ENCODE results near the gene IFT122.

Gene IFT122

DNA sequence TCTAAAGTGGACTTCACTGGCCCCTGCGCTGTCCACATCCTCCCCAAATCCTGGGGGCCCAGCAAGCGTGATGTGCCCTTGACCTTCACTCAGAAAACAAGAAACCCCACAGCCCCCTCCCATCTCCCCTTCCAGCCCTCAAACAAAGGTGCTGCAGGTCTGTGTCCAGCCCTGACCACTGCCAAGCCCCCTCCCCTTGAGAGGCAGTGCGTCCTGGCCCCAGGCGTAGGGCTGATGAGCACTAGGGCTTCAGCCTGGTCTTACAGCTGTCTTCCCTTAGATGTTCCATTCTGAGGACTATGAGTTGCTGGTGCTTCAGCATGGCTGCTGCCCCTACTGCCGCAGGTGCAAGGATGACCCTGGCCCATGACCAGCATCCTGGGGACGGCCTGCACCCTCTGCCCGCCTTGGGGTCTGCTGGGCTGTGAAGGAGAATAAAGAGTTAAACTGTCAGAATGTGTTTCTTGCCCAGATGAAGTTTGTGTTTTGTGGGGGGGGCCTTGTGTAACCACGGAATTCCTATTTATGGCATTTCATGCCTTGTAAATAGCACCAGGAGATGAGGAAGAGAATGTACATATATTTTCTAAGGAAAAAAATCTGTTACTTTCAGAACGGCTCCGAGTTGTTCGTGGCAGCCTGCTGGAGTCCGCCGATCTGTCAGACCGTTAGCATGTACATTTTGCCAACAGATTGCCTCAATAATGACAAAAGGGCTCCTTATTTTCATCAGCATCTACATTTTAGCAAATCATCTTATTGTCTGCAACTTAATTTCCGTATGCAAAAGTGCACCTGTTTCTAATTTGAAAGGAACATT is 80.1 kb downstream of the IFT122 start:
- FAIRE-seq: no peak

DNA sequence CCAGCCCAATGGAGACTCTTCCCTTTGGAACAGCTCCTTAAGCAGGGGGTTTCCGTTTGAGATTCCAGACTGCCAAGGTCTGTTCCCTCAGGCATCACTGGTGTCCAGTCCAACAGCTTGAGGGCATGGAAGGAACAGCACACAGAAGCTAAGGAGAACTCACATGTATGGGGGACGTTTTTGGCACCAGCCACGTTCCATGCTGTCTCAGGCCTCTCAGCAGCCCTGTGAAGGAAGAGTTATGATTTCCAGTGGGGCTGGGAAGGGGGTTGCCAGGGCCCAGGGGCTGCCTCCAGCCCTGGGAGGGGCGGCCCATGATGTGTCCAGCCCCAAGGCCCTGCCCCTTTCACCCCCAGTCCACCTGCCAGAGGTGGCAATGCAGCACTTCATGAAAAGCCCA is 80.9 kb downstream of the IFT122 start:
- FAIRE-seq: no peak

DNA sequence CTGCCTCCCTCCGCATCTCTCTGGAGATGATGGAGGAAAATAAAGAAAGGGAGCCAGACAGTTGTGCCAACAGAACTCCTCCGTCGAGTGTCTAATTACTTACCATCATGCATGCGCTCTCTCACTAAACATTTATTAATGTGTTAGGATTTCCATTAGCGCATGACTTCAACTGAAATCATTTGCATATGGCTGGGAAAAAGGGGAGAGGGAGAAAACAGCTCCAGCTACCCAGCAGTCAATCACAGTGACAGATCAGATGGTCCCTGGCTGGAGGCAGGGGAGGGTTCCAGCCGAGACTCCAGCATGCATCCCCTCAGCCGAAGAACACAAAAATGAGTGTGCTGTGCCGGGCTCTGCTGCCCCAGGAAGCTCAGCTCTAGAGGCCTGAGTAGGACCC is 81.6 kb downstream of the IFT122 start:
- FAIRE-seq: no peak

DNA sequence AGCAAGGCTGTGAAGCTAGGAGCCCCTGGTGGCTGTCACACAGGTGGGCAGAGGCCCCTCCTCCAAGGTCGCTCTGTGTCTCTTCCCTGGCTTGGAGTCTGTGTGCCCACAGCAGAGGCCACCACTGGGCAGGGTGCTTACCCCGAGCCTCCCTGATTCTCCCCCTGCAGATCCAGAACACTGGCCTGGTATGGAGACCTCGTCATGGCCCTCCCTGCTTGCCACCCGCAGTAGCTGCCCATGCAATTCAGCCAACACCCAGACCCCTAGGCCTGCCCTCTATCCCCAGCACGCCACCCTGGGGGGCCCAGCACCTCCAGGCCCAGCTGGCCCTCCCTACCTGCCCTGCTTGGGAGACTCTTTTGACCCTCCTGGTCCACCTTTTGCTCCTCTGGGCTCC is 82.9 kb downstream of the IFT122 start:
- no peak for FAIRE-seq

DNA sequence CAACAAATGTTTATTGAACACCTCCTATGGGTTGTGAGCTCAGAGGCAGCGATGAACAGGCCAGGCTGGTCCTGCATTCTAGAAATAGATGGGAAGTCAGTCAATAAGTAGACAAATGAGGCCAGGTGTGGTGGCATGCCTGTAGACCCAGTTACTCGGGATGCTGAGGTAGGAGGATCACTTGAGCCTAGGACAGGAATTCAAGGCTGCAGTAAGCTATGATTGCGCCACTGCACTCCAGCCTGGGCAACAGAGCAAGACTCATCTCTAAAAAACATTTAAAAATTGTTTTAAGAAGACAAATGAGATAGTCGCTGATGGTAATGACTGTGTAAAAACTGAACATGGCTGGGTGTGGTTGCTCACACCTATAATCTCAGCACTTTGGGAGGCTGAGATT is 84.1 kb downstream of the IFT122 start:
- FAIRE-seq: no peak

DNA sequence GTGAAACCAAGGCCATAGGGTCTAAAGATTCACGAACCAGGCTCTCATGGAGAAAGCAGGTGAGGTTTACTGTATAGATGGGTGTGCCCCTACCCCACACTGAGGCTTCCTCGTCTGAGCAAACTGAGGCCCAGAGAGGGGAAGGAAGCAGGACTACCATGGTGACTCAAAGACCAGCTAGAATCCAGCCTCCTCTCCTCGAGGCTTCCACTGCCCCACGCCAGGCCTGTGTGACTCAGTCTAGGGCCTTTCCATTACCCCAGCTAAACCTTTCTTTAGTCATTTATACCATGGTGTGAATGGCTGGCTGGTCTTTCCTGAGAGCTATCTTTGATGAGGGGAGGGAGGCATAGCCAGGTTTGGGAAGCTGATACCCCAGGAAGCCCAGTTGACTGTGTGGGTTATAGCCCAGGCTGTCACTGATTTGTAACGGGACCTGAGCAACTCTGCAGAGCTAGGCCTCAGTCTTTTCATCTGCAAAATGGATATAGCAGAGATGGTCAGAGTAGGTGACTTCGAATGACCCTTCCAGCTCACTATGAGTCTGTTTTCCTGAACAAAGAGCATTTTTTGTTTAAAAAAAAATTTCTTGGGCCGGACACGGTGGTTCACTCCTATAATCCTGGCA is 85.4 kb downstream of the IFT122 start:
- FAIRE-seq: no peak

DNA sequence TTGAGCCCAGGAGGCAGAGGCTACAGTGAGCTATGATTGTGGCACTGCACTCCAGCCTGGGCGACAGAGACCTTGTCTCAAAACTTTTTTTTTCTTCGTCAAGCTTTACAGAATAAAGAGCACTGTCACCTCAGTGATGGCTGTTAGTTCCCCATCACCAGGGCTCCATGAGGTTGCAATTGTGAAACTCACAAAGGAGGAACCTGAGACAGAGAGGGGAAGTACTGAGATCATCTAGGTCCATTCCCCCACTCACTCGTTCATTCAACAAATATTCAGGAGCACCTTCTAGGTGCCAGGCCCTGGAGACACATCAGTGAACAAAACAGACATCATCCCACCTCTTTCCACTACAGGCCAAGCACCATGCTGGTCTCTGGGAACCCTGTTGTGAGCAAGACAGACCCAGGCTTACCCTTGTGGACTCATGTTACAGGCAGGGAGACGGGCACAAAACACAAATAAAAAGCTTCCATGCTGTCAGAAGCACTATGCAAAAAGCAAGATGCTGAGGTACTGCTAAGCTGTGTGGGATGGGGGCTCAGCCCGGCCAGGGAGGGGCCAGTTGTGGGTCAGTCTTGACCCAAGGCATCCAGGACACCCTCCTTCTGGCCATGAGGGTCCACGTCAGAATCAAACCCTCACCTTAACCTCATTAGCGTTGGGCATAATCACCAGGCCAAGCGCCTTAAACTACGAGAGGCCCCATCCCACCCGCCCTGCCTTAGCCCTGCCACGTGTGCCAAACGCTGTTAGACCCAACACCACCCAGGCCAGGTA is 86.3 kb downstream of the IFT122 start:
- FAIRE-seq: no peak

DNA sequence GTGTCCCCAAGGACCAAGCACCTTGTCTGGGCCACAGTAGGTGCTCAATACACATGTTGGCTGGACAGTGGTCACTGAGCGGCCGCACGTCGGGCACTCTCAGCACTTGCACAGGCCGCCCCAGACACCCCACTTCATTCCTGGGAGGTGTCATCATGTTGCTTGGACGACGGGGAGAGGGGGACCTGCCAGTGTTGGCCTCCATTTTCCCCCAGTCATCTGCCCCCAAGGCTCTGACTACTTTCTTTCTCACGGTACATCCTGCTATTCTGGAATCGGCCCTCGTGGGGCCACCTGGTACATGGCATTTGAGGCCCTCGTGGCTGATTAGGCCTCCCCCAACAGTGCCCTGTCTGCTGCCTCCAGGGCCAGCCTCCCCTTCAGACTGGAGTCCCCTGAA is 87.2 kb downstream of the IFT122 start:
- FAIRE-seq: no peak

DNA sequence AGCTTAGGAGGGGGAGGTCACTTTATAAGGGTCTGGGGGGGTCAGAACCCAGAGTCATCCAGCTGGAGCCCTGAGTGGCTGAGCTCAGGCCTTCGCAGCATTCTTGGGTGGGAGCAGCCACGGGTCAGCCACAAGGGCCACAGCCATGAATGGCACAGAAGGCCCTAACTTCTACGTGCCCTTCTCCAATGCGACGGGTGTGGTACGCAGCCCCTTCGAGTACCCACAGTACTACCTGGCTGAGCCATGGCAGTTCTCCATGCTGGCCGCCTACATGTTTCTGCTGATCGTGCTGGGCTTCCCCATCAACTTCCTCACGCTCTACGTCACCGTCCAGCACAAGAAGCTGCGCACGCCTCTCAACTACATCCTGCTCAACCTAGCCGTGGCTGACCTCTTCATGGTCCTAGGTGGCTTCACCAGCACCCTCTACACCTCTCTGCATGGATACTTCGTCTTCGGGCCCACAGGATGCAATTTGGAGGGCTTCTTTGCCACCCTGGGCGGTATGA is 88.6 kb downstream of the IFT122 start, which contains the start of gene RHO:
Gene RHO, plus strand, starts transcription at position 51 of the 512 bp plus-strand sequence. Its CDS starts 95 bp downstream, at position 146.
- no peak for FAIRE-seq

DNA sequence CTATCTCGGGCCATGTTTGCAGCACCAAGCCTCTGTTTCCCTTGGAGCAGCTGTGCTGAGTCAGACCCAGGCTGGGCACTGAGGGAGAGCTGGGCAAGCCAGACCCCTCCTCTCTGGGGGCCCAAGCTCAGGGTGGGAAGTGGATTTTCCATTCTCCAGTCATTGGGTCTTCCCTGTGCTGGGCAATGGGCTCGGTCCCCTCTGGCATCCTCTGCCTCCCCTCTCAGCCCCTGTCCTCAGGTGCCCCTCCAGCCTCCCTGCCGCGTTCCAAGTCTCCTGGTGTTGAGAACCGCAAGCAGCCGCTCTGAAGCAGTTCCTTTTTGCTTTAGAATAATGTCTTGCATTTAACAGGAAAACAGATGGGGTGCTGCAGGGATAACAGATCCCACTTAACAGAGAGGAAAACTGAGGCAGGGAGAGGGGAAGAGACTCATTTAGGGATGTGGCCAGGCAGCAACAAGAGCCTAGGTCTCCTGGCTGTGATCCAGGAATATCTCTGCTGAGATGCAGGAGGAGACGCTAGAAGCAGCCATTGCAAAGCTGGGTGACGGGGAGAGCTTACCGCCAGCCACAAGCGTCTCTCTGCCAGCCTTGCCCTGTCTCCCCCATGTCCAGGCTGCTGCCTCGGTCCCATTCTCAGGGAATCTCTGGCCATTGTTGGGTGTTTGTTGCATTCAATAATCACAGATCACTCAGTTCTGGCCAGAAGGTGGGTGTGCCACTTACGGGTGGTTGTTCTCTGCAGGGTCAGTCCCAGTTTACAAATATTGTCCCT is 89.6 kb downstream of the IFT122 start:
- FAIRE-seq: no peak

DNA sequence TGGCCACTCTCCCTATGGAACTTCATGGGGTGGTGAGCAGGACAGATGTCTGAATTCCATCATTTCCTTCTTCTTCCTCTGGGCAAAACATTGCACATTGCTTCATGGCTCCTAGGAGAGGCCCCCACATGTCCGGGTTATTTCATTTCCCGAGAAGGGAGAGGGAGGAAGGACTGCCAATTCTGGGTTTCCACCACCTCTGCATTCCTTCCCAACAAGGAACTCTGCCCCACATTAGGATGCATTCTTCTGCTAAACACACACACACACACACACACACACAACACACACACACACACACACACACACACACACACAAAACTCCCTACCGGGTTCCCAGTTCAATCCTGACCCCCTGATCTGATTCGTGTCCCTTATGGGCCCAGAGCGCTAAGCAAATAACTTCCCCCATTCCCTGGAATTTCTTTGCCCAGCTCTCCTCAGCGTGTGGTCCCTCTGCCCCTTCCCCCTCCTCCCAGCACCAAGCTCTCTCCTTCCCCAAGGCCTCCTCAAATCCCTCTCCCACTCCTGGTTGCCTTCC is 90.3 kb downstream of the IFT122 start:
- FAIRE-seq: no peak

DNA sequence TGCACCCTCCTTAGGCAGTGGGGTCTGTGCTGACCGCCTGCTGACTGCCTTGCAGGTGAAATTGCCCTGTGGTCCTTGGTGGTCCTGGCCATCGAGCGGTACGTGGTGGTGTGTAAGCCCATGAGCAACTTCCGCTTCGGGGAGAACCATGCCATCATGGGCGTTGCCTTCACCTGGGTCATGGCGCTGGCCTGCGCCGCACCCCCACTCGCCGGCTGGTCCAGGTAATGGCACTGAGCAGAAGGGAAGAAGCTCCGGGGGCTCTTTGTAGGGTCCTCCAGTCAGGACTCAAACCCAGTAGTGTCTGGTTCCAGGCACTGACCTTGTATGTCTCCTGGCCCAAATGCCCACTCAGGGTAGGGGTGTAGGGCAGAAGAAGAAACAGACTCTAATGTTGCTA is 90.8 kb downstream of the IFT122 start:
- no peak for FAIRE-seq

DNA sequence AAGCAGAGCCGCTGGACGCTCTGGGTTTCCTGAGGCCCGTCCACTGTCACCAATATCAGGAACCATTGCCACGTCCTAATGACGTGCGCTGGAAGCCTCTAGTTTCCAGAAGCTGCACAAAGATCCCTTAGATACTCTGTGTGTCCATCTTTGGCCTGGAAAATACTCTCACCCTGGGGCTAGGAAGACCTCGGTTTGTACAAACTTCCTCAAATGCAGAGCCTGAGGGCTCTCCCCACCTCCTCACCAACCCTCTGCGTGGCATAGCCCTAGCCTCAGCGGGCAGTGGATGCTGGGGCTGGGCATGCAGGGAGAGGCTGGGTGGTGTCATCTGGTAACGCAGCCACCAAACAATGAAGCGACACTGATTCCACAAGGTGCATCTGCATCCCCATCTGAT is 91.7 kb downstream of the IFT122 start:
- FAIRE-seq: no peak

DNA sequence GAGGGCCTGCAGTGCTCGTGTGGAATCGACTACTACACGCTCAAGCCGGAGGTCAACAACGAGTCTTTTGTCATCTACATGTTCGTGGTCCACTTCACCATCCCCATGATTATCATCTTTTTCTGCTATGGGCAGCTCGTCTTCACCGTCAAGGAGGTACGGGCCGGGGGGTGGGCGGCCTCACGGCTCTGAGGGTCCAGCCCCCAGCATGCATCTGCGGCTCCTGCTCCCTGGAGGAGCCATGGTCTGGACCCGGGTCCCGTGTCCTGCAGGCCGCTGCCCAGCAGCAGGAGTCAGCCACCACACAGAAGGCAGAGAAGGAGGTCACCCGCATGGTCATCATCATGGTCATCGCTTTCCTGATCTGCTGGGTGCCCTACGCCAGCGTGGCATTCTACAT is 92.2 kb downstream of the IFT122 start:
- no peak for FAIRE-seq

DNA sequence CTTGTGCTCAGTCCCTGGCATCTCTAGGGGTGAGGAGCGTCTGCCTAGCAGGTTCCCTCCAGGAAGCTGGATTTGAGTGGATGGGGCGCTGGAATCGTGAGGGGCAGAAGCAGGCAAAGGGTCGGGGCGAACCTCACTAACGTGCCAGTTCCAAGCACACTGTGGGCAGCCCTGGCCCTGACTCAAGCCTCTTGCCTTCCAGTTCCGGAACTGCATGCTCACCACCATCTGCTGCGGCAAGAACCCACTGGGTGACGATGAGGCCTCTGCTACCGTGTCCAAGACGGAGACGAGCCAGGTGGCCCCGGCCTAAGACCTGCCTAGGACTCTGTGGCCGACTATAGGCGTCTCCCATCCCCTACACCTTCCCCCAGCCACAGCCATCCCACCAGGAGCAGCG is 93.4 kb downstream of the IFT122 start:
- FAIRE-seq: no peak

DNA sequence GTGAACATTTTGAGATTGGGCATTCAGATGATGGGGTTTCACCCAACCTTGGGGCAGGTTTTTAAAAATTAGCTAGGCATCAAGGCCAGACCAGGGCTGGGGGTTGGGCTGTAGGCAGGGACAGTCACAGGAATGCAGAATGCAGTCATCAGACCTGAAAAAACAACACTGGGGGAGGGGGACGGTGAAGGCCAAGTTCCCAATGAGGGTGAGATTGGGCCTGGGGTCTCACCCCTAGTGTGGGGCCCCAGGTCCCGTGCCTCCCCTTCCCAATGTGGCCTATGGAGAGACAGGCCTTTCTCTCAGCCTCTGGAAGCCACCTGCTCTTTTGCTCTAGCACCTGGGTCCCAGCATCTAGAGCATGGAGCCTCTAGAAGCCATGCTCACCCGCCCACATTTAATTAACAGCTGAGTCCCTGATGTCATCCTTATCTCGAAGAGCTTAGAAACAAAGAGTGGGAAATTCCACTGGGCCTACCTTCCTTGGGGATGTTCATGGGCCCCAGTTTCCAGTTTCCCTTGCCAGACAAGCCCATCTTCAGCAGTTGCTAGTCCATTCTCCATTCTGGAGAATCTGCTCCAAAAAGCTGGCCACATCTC is 94.5 kb downstream of the IFT122 start:
- FAIRE-seq: no peak

DNA sequence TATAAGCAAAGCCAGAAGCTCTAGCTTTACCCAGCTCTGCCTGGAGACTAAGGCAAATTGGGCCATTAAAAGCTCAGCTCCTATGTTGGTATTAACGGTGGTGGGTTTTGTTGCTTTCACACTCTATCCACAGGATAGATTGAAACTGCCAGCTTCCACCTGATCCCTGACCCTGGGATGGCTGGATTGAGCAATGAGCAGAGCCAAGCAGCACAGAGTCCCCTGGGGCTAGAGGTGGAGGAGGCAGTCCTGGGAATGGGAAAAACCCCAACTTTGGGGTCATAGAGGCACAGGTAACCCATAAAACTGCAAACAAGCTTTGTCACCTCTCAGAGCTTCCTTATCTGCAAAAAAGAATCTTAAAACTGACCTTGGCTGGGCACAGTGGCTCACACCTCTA is 95.1 kb downstream of the IFT122 start:
- FAIRE-seq: no peak

DNA sequence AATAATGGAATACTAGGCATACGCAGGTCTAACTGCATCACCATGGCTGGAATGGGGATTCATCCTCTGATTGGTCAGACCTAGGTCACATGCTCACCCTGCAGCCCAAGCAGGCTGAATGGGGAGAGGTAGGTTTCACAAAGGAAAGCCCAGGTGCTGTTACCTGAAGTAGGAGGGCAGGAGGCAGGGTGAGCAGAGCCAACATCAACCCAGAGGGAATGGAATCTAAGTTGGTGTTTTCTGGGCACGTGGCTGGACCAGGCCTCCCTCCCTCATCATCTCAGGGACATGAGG is 96.3 kb downstream of the IFT122 start:
- no peak for FAIRE-seq

DNA sequence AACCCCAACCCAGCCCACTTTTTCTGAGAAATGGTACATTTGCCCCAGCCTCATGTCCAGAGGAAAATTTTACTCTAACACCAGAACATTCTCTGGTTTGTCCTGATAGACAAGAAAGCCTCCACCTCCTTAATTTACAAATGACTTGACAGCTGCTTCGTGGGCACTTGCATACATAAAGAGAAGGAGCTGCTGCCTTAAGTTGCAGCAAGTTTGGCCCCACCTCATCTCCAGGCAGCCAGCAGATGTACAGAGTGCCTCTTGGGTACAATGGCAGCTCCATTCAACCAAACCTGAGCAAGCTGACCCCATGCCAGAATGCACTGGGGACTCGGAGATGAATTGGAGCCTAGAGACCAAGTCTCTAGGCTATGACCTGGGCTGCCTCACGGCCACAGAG is 96.8 kb downstream of the IFT122 start:
- FAIRE-seq: no peak

DNA sequence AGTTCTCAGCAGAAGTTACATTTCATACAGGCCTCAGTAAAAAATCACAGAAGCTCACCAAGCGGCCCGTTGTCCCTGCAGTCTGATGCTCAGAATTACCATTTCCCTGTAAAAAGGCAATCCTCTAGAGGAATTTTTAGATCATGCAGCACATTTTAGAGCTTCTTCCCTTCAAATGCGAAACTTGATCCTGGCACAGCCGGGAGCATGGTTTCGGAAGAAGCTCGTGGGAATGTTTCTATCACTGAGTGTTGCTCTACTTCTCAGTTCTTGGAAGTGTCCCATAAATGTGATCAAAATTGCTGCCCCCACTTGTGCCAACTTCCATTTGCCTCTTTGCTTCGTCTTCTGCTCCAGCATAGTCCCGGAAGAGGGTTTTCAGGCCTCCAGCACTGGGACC is 99.2 kb downstream of the IFT122 start:
- no peak for FAIRE-seq

DNA sequence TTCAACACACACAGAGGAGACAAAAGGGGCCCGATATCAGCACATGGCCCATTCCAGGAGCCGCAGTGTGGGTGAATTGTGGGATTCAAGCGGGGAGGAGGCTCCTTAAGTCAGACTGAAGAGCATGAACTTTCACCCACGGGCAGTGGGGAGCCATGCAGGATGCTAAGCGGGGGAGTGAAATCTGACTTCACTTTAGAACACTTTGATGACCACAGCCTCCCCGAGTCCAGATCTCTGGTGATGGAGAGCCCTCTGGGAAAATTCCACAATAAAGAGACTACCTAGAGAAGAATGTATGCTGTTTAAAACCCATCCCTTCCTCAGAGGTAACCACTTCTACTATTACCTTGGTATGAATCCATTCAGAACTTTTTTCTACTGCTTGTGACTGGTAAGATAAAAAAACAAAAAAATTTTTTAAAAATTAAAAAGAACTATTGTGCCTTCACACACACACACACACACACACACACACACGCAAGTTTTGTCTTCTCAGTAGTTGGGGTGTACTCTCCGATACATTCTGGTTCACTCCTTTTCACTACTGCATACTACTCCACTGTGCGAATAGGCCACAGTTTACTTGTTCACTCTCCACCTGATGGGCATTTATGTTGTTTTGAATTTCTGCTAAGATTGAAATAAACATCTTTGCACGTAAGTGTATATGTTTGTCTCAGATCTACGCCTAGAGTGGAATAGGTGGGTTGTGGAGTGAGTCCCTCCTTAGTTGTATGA is 100.9 kb downstream of the IFT122 start:
- no peak for FAIRE-seq

DNA sequence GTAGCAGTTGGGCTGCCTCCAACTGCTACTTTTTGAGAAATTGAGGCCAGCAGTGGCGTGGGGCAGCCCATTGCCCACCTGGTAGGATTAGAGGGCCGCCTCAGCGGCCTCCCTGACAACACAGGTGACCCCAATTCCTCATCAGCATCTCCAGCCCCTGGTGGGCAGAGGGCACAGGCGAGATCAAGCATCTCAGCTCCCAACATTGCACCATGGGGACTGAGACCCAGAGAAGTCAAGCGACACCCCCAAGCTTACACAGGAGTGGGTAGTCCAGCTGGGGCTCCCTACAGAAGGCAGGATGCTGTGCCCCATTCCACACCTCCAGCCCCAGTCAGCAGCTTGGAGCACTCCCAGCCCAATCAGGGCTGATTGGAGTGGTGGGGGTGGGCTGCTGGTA is 102.7 kb downstream of the IFT122 start:
- FAIRE-seq: no peak

All from G401.6 (cell line).